ENCODE results near the gene COL16A1. TPM values are rescaled to one million over a fixed set of nuclear protein-coding genes. Genes with fewer than 3 reads are reported as not detected.
A peak's percentile ranks its signal among the peaks of the same experiment; 100 is the strongest.

COL16A1 gene
- polyA plus RNA-seq, 3 donors: 0.13 TPM; not detected in 2

GRCh38 chr1:31752258-31752657 is 48.4 kb upstream of the COL16A1 start:
- Histone ChIP-seq H3K9me3 (replicated peaks in 1 of 2; ENCODE audit: control insufficient read depth in 1 of 2, insufficient read depth in 1 of 2, low read length in 2 of 2) (no peaks in the 10 kb centered on the region), H4K20me1 (ENCODE audit: insufficient read depth, low read length) (no peaks in the 10 kb centered on the region), H3K27ac (ENCODE audit: low read depth in 1 of 2, low read length in 2 of 2) (no peak overlapping the region), H3K79me2 (ENCODE audit: insufficient read depth, low read length) (no peaks in the 10 kb centered on the region), H3K9ac (ENCODE audit: insufficient read depth, low read length, poor library complexity, severe bottlenecking) (no peak overlapping the region), H3K27me3 (ENCODE audit: control insufficient read depth in 2 of 2, insufficient read depth in 2 of 2, low read length in 2 of 2) (peaks cover 0 to 21% of the 10 kb centered on the region in 2 donors), H2AFZ (ENCODE audit: insufficient read depth, low read depth, low read length, poor library complexity, severe bottlenecking) (no peak overlapping the region), H3K4me3 (replicated peaks in 1 of 3; ENCODE audit: low read depth in 2 of 3, low read length in 3 of 3) (no peak overlapping the region), H3K4me1 (ENCODE audit: control insufficient read depth in 1 of 2, insufficient read depth in 2 of 2, low read length in 2 of 2) (peaks cover 5 to 11% of the 10 kb centered on the region in 2 donors), H3K4me2 (replicated peaks; ENCODE audit: extremely low read depth, low read length, poor library complexity, severe bottlenecking) (no peak overlapping the region), H3K36me3 (replicated peaks in 1 of 2; ENCODE audit: control insufficient read depth in 1 of 2, insufficient read depth in 2 of 2, low read length in 2 of 2) (no peaks in the 10 kb centered on the region)
- Mint-ChIP-seq H3K9me3 (peaks cover 0 to 2% (median 0%) of the 10 kb centered on the region in 7 donors), H3K4me1 (peaks cover 13% of the 10 kb centered on the region), H3K36me3 (no peaks in the 10 kb centered on the region), H3K27ac (peak overlapping the region in 1 of 7 donors; percentile 43), H3K4me3 (no peak overlapping the region), H3K27me3 (ENCODE audit: low read depth in 3 of 3) (peaks cover 16 to 35% (median 32%) of the 10 kb centered on the region in 3 donors)
- no peak for DNase-seq
- 20% methylated on average over 5 of the region's 7 CpGs for WGBS (ENCODE audit: insufficient coverage)
- TF ChIP-seq, protein P1, sequence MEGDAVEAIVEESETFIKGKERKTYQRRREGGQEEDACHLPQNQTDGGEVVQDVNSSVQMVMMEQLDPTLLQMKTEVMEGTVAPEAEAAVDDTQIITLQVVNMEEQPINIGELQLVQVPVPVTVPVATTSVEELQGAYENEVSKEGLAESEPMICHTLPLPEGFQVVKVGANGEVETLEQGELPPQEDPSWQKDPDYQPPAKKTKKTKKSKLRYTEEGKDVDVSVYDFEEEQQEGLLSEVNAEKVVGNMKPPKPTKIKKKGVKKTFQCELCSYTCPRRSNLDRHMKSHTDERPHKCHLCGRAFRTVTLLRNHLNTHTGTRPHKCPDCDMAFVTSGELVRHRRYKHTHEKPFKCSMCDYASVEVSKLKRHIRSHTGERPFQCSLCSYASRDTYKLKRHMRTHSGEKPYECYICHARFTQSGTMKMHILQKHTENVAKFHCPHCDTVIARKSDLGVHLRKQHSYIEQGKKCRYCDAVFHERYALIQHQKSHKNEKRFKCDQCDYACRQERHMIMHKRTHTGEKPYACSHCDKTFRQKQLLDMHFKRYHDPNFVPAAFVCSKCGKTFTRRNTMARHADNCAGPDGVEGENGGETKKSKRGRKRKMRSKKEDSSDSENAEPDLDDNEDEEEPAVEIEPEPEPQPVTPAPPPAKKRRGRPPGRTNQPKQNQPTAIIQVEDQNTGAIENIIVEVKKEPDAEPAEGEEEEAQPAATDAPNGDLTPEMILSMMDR (IDR thresholded peaks at IDR 0.05): no peak
- intact Hi-C loops (cut with micrococcal nuclease): no loop called here

- H3K9ac ChIP-seq (ENCODE audit: insufficient read depth, low read length, poor library complexity, severe bottlenecking): no peak overlapping the region
- WGBS (ENCODE audit: insufficient coverage): 44% methylated on average over 1 of the region's 5 CpGs
- H3K79me2 ChIP-seq (ENCODE audit: insufficient read depth, low read length): no peaks in the 10 kb centered on the region
- H3K36me3 ChIP-seq (replicated peaks in 1 of 2; ENCODE audit: control insufficient read depth in 1 of 2, insufficient read depth in 2 of 2, low read length in 2 of 2): no peaks in the 10 kb centered on the region
- peaks cover 5 to 11% of the 10 kb centered on the region in 2 donors for H3K4me1 ChIP-seq (ENCODE audit: control insufficient read depth in 1 of 2, insufficient read depth in 2 of 2, low read length in 2 of 2)
- H3K9me3 ChIP-seq (replicated peaks in 1 of 2; ENCODE audit: control insufficient read depth in 1 of 2, insufficient read depth in 1 of 2, low read length in 2 of 2): no peaks in the 10 kb centered on the region
- H3K27ac Mint-ChIP-seq: peak overlapping the region in 1 of 7 donors; percentile 43
- TF ChIP-seq, protein P1 (IDR thresholded peaks at IDR 0.05): no peak
- H3K27me3 Mint-ChIP-seq (ENCODE audit: low read depth in 3 of 3): peaks cover 18 to 36% (median 35%) of the 10 kb centered on the region in 3 donors
- no peak overlapping the region for H2AFZ ChIP-seq (ENCODE audit: insufficient read depth, low read depth, low read length, poor library complexity, severe bottlenecking)
- peaks cover 14% of the 10 kb centered on the region for H3K4me1 Mint-ChIP-seq
- intact Hi-C loops (cut with micrococcal nuclease): no loop called here
- no peak overlapping the region for H3K4me3 ChIP-seq (replicated peaks in 1 of 3; ENCODE audit: low read depth in 2 of 3, low read length in 3 of 3)
- H4K20me1 ChIP-seq (ENCODE audit: insufficient read depth, low read length): no peaks in the 10 kb centered on the region
- H3K27ac ChIP-seq (ENCODE audit: low read depth in 1 of 2, low read length in 2 of 2): no peak overlapping the region
- H3K9me3 Mint-ChIP-seq: peaks cover 0 to 2% (median 0%) of the 10 kb centered on the region in 7 donors
- peak overlapping the region in 1 of 2 donors; percentile 19 for H3K4me3 Mint-ChIP-seq
- H3K4me2 ChIP-seq (replicated peaks; ENCODE audit: extremely low read depth, low read length, poor library complexity, severe bottlenecking): no peak overlapping the region
- no peaks in the 10 kb centered on the region for H3K36me3 Mint-ChIP-seq
- peaks cover 0 to 21% of the 10 kb centered on the region in 2 donors for H3K27me3 ChIP-seq (ENCODE audit: control insufficient read depth in 2 of 2, insufficient read depth in 2 of 2, low read length in 2 of 2)
- DNase-seq: no peak
These were observed 48.0 kb upstream of the COL16A1 start for GRCh38 chr1:31751822-31752241.

Measured in CD14-positive monocyte (primary cell).